HG02970 (cell line): Measurements from ENCODE around the gene LRRC8E.
A peak's percentile ranks its signal among the peaks of the same experiment; 100 is the strongest.
"Not testable (repeated sequence)": the region's sequence is repeated elsewhere in the genome, so short reads cannot be mapped to it uniquely, and the experiment has no call there.

ENCODE experiments used
- ATAC-seq: cut with Tn5 transposase; IDR thresholded peaks from one replicate; pipeline ENCODE4 v1.9.1; 2021; ENCODE audit warnings: mild to moderate bottlenecking, moderate library complexity, moderate number of reproducible peaks; ENCODE audit not compliant: unreplicated experiment, low FRiP score

LRRC8E gene

GRCh38 chr19:7926727-7927604, 38.7 kb downstream of the LRRC8E start:
- ATAC-seq, result no peak

GRCh38 chr19:7927605-7928333, 39.5 kb downstream of the LRRC8E start:
- no peak for ATAC-seq

GRCh38 chr19:7928334-7928706, 40.0 kb downstream of the LRRC8E start:
- ATAC-seq, result no peak

- no peak for ATAC-seq
Measured at GRCh38 chr19:7928741-7929701, 40.7 kb downstream of the LRRC8E start.

DNA sequence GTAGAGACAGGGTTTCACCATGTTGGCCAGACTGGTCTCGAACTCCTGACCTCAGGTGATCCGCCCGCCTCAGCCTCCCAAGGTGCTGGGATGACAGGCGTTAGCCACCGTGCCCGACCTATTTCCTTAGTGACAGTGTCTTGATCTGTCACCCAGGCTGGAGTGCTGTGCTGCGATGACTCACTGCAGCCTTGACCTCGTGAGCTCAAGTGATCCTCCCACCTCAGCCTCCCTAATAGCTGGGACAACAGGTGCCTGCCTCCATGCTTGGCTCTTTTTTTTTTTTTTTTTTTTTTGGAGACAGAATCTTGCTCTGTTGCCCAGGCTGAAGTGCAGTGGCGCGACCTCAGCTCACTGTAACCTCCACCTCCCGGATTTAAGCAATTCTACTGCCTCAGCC, 41.7 kb downstream of the LRRC8E start:
- not testable (repeated sequence) for ATAC-seq

DNA sequence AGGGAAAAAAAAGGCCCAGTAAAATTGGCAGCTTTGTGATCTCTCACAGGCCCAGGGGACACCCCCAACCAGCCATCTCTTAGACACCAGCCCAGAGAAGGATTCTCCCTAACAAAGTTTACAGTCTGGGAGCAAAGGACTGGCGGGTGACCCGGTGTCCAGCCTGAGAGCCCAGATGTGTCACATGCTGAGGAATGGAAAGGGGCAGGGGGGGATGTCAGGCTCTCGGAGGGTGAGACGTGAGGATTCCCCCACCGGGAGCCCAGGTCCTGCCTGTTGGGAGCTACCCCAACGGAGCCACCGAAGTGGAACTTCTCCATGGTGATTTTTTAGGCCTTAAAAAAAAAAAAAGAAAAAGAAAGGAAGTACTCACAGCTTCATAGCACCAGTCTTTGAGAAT, 42.5 kb downstream of the LRRC8E start:
- no peak for ATAC-seq

DNA sequence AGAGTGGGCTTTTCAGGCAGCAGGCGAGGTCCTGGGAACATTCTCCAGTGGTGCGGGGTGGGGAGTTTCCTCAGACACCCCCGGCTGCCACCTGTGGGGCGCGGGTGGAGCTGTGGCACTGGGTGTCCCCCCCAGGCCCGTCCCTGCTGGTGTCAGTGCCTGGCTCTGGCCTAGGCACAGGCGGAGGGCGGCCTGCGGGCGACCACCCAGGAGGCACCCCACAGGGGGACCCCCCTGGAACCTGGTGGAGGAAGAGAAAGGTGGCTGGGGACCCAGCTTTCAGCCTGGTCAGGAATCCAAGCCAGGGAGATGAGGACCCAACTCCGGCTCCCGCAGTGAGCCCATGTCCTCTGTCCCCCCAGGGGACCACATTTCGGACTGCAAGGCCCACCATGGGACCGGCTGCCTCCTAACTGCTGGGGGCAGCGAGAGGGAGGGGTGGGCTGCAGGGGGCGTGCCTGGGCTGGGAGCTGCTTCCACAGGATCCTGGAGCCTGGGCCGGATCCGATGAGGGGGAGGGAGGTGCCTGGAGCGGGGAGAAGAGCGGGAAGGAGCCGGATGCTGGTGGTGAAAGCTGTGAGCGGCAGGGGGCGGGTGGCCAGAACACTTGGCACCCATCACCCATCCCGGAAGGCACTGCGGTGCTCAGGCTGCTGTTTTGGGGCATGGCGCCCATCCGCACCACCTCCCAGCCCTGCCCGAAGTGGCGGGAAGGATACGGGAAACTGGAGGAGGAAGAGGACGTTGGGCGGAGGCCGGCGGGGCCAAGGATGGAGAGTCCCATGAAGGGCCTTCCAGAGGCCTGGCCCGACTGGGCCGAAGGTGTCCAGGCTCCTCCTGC, 43.1 kb downstream of the LRRC8E start:
- ATAC-seq, result no peak

- ATAC-seq, result no peak
Measured at GRCh38 chr19:7932276-7932929, 44.1 kb downstream of the LRRC8E start.

GRCh38 chr19:7932930-7933300, 44.6 kb downstream of the LRRC8E start:
- no peak for ATAC-seq

- ATAC-seq, result no peak
Measured at GRCh38 chr19:7933411-7933810, 45.1 kb downstream of the LRRC8E start.

DNA sequence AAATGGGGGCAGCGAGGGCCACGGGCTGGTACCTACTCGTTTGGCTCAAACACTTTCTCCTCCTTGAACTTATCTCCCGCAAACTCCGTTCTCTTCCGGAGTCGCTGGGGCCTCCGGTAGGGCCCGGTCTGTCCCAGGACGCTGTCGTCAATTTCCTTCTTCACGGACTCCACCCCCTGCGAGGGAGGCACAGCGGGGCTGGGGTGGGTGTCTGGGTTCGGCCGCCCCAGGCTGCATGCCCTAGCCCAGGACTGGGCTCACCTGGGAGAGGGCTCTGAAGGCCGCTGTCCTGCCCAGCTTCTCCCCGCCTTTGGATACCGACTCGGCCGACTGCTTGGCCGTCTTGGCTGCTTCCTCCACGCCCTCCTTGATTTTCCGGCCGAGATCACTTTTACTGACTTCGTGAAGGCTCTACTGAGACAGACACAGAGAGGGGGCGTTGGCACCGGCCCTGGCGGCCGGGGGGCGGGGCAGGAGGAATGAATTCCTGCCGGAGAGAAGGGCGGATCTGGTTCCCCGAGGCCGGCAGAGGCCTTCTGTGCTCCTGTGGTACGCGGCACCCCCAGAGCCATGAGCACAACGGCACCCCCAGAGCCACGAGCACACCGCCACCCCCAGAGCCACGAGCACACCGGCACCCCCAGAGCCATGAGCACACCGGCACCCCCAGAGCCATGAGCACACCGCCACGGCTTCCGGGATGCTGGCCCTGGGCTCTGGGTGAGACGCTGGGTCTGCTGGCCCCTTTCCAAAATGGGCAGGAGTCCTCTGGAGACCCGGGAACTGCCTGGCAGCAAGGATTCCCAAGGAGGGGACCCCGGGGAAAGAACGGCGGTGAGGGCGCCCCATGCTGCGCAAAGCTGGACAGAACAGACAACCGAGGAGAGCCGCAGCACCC, 45.8 kb downstream of the LRRC8E start:
- ATAC-seq, result no peak

DNA sequence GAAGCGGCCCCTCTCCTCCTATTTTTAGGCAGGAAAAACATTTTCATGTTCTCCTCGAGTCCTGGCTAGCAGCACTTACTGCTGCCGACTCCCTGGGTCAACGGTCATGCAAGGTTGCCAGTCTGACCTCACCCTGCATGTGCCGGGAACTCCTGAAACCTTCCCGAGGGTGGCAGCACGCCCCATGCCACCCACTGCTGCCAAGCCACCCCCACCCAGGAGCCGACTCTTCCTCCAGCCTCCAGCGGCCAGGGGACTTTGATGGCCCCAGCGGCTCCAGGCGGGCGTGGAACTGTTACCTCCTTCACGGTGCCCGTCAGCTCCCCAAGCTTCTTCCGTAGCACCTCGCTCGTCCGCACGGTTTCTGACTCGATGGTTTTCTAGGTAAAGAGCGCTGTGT, 46.5 kb downstream of the LRRC8E start:
- no peak for ATAC-seq

DNA sequence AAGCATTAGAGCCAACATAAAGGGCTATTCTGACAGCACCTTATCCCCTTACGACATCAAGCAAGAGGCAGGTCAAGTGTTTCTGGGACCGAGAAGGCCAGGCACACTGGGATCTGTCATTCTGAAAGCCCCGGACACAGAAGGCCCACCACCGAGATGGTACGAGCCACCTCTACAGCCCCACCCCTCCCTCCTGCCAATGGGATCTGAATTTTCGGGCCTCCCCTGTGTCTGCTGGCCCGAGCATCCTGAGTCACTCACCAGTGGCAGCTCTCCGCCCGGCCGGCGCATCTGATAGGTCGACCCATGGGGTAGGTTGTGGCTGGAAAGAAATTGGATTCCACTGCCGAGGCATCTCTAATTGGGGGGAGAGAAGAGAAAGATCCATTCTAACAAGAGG, 52.5 kb downstream of the LRRC8E start:
- ATAC-seq, result no peak

DNA sequence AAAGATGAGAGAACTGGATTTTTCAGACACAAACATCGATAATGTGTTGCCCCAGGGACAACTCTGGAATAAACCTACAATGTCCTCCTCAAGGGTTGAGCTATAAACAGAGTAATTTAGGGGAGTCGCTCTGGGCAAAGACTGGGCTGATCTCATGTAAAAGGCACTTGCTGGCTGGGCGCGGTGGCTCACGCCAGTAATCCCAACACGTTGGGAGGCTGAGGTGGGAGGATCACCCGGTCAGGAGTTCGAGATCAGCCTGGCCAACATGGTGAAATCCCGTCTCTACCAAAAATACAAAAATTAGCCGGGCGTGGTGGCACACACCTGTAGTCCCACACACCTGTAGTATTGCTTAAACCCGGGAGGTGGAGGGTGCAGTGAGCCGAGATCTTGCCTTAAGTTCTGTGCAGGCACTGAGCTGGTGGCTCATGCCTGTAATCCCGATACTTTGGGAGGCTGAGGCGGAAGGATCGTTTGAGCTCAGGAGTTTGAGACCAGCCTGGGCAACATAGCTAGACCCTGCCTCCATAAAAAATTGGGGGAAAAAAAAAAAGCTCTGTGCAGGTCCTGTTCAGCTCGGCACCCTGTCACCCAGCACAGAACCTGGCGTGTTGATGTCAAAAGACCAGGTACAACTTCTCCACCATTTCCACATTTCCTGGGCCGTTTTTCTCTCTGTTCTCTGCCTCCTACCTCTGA, 53.7 kb downstream of the LRRC8E start:
- no peak for ATAC-seq

- ATAC-seq, result peak; percentile 3
Measured at GRCh38 chr19:7942981-7943443, 54.7 kb downstream of the LRRC8E start.

- peak; percentile 95 for ATAC-seq
Measured at GRCh38 chr19:7943444-7944176, 55.3 kb downstream of the LRRC8E start, which contains the start of gene TIMM44. Gene TIMM44, minus strand, starts transcription at chr19:7943666. Its CDS starts 15 bp downstream, at chr19:7943651.
